ENCODE results near the gene SHOC2. TPM values are rescaled to one million over a fixed set of nuclear protein-coding genes. Genes with fewer than 3 reads are reported as not detected.

The SHOC2 gene
- total and polyA plus RNA-seq, 9 of the 15 experiments (the other 6 are each of a cell fraction or from before 2014, with no cell fraction given) = 9.2 to 17.5 (median 14.9) TPM

GRCh38 chr10:110872145-110872983 is 47.0 kb upstream of the SHOC2 start (continued):
- TF ChIP-seq MYC (IDR thresholded peaks at IDR 0.05; ENCODE audit: low read depth, low read length) = peak; percentile 82
- no peak for TF ChIP-seq MYC (CRISPR knock-in tag; IDR thresholded peaks at IDR 0.05; ENCODE audit: borderline replicate concordance, low read depth)
- TF ChIP-seq CCNT2 (IDR thresholded peaks at IDR 0.05; ENCODE audit: borderline replicate concordance, extremely low read depth, insufficient read length, low read depth, low read length) = peak; percentile 64
- peak in 1 of 2 experiments; percentile 25; a peak in 1 of 4 replicates for TF ChIP-seq TBL1XR1 (IDR thresholded peaks at IDR 0.05; ENCODE audit: low read length in 2 of 2)
- 0 out of 4 replicates have a peak, but pooled peaks of 1 of the 2 experiments have one; percentile 13 for TF ChIP-seq HDAC1 (IDR thresholded peaks at IDR 0.05)
- TF ChIP-seq, protein P1, sequence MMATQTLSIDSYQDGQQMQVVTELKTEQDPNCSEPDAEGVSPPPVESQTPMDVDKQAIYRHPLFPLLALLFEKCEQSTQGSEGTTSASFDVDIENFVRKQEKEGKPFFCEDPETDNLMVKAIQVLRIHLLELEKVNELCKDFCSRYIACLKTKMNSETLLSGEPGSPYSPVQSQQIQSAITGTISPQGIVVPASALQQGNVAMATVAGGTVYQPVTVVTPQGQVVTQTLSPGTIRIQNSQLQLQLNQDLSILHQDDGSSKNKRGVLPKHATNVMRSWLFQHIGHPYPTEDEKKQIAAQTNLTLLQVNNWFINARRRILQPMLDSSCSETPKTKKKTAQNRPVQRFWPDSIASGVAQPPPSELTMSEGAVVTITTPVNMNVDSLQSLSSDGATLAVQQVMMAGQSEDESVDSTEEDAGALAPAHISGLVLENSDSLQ (IDR thresholded peaks at IDR 0.05) = peak; percentile 73
- peak; percentile 60; the same call in 1 of the 2 replicates for TF ChIP-seq NFRKB (IDR thresholded peaks at IDR 0.05; ENCODE audit: low read depth)
- TF ChIP-seq ZNF431 (CRISPR knock-in tag; IDR thresholded peaks at IDR 0.05) = 0 out of 2 replicates have a peak, but pooled peaks have one; percentile 25
- TF ChIP-seq NCOR1 (IDR thresholded peaks at IDR 0.05) = peak; percentile 37; the same call in 1 of the 2 replicates
- TF ChIP-seq POLR2G (IDR thresholded peaks at IDR 0.05; ENCODE audit: low read depth, low read length) = peak; percentile 91
- TF ChIP-seq MNT (conservative IDR thresholded peaks at IDR 0.05) = peak; percentile 88 to 89
- TF ChIP-seq USF1 (CRISPR knock-in tag; IDR thresholded peaks at IDR 0.05) = 0 out of 2 replicates have a peak, but pooled peaks have one; percentile 42
- TF ChIP-seq ESRRB (CRISPR knock-in tag; IDR thresholded peaks at IDR 0.05; ENCODE audit: borderline replicate concordance) = no peak
- peak; percentile 47; the same call in 1 of the 2 replicates for TF ChIP-seq ATF3 (IDR thresholded peaks at IDR 0.05)
- TF ChIP-seq ATF3 (CRISPR knock-in tag; conservative IDR thresholded peaks at IDR 0.05) = no peak
- TF ChIP-seq ZBTB17 (CRISPR knock-in tag; IDR thresholded peaks at IDR 0.05) = peak; percentile 48; the same call in 1 of the 2 replicates
- TF ChIP-seq MAX (CRISPR knock-in tag; IDR thresholded peaks at IDR 0.05) = peak; percentile 73
- peak; percentile 58; the same call in 1 of the 2 replicates for TF ChIP-seq GABPA (tag; conservative IDR thresholded peaks at IDR 0.05; ENCODE audit: low read depth)
- TF ChIP-seq JUND (IDR thresholded peaks at IDR 0.05; ENCODE audit: borderline replicate concordance, low read depth, low read length) = 0 out of 2 replicates have a peak, but pooled peaks have one; percentile 30
- TF ChIP-seq JUND (tag; IDR thresholded peaks at IDR 0.05; ENCODE audit: borderline replicate concordance, low read depth, low read length) = no peak
- TF ChIP-seq ZNF232 (CRISPR knock-in tag; IDR thresholded peaks at IDR 0.05) = no peak

Measured in K562 (cell line).